ENCODE data around the gene CROCC2.
A peak's percentile ranks its signal among the peaks of the same experiment; 100 is the strongest.

CROCC2 gene

GRCh38 chr2:240999873-241000541 is 93.9 kb downstream of the CROCC2 start:
- Histone ChIP-seq H3K4me1 (ENCODE audit: control insufficient read depth, insufficient read depth, low read length) (peaks cover 40% of the 10 kb centered on the region), H3K27me3 (replicated peaks; ENCODE audit: control insufficient read depth, insufficient read depth, low read length) (no peaks in the 10 kb centered on the region), H3K9ac (ENCODE audit: low read length) (peak overlapping the region; percentile 88), H3K4me3 (ENCODE audit: low read length) (peak overlapping the region; percentile 87), H3K36me3 (ENCODE audit: control insufficient read depth, insufficient read depth, low read length, severe bottlenecking) (peaks cover 39% of the 10 kb centered on the region), H3K9me3 (ENCODE audit: control insufficient read depth, low read length) (peaks cover 18% of the 10 kb centered on the region)
- DNase-seq (ENCODE audit: low read depth), result no peak

GRCh38 chr2:241000831-241001321 is 94.7 kb downstream of the CROCC2 start:
- no peaks in the 10 kb centered on the region for H3K27me3 ChIP-seq (replicated peaks; ENCODE audit: control insufficient read depth, insufficient read depth, low read length)
- no peak for DNase-seq (ENCODE audit: low read depth)

GRCh38 chr2:241001413-241002274 is 95.5 kb downstream of the CROCC2 start:
- Histone ChIP-seq H3K4me1 (ENCODE audit: control insufficient read depth, insufficient read depth, low read length) (peaks cover 32% of the 10 kb centered on the region), H3K4me3 (ENCODE audit: low read length) (peak overlapping the region; percentile 87), H3K27me3 (replicated peaks; ENCODE audit: control insufficient read depth, insufficient read depth, low read length) (no peaks in the 10 kb centered on the region), H3K9ac (ENCODE audit: low read length) (peak overlapping the region; percentile 88), H3K36me3 (ENCODE audit: control insufficient read depth, insufficient read depth, low read length, severe bottlenecking) (peaks cover 50% of the 10 kb centered on the region), H3K9me3 (ENCODE audit: control insufficient read depth, low read length) (peaks cover 31% of the 10 kb centered on the region)
- DNase-seq (ENCODE audit: low read depth), result no peak

More at GRCh38 chr2:241000831-241001321, 94.7 kb downstream of the CROCC2 start:
- Histone ChIP-seq H3K4me1 (ENCODE audit: control insufficient read depth, insufficient read depth, low read length) (peaks cover 36% of the 10 kb centered on the region), H3K4me3 (ENCODE audit: low read length) (peak overlapping the region; percentile 87), H3K9me3 (ENCODE audit: control insufficient read depth, low read length) (peaks cover 26% of the 10 kb centered on the region), H3K9ac (ENCODE audit: low read length) (peak overlapping the region; percentile 88), H3K36me3 (ENCODE audit: control insufficient read depth, insufficient read depth, low read length, severe bottlenecking) (peaks cover 48% of the 10 kb centered on the region)

- Histone ChIP-seq H3K9ac (ENCODE audit: low read length) (no peak overlapping the region), H3K27me3 (replicated peaks; ENCODE audit: control insufficient read depth, insufficient read depth, low read length) (no peaks in the 10 kb centered on the region), H3K36me3 (ENCODE audit: control insufficient read depth, insufficient read depth, low read length, severe bottlenecking) (peaks cover 54% of the 10 kb centered on the region), H3K4me1 (ENCODE audit: control insufficient read depth, insufficient read depth, low read length) (peaks cover 24% of the 10 kb centered on the region), H3K4me3 (ENCODE audit: low read length) (no peak overlapping the region), H3K9me3 (ENCODE audit: control insufficient read depth, low read length) (peaks cover 31% of the 10 kb centered on the region)
- no peak for DNase-seq (ENCODE audit: low read depth)
Measured at GRCh38 chr2:241002275-241003046, 96.3 kb downstream of the CROCC2 start.

GRCh38 chr2:241003047-241003360 is 96.9 kb downstream of the CROCC2 start:
- Histone ChIP-seq H3K9ac (ENCODE audit: low read length) (no peak overlapping the region), H3K9me3 (ENCODE audit: control insufficient read depth, low read length) (peaks cover 31% of the 10 kb centered on the region), H3K4me3 (ENCODE audit: low read length) (no peak overlapping the region), H3K27me3 (replicated peaks; ENCODE audit: control insufficient read depth, insufficient read depth, low read length) (no peaks in the 10 kb centered on the region), H3K4me1 (ENCODE audit: control insufficient read depth, insufficient read depth, low read length) (peaks cover 18% of the 10 kb centered on the region), H3K36me3 (ENCODE audit: control insufficient read depth, insufficient read depth, low read length, severe bottlenecking) (peaks cover 54% of the 10 kb centered on the region)
- DNase-seq (ENCODE audit: low read depth), result no peak

GRCh38 chr2:241003369-241003768 is 97.2 kb downstream of the CROCC2 start:
- peaks cover 17% of the 10 kb centered on the region for H3K4me1 ChIP-seq (ENCODE audit: control insufficient read depth, insufficient read depth, low read length)
- DNase-seq (ENCODE audit: low read depth), result no peak

GRCh38 chr2:241003830-241004564 is 97.9 kb downstream of the CROCC2 start:
- no peak for DNase-seq (ENCODE audit: low read depth)
- Histone ChIP-seq H3K27me3 (replicated peaks; ENCODE audit: control insufficient read depth, insufficient read depth, low read length) (no peaks in the 10 kb centered on the region), H3K9me3 (ENCODE audit: control insufficient read depth, low read length) (peaks cover 31% of the 10 kb centered on the region), H3K36me3 (ENCODE audit: control insufficient read depth, insufficient read depth, low read length, severe bottlenecking) (peaks cover 54% of the 10 kb centered on the region), H3K4me3 (ENCODE audit: low read length) (no peak overlapping the region), H3K9ac (ENCODE audit: low read length) (no peak overlapping the region), H3K4me1 (ENCODE audit: control insufficient read depth, insufficient read depth, low read length) (peaks cover 17% of the 10 kb centered on the region)

More at GRCh38 chr2:241003369-241003768, 97.2 kb downstream of the CROCC2 start:
- Histone ChIP-seq H3K4me3 (ENCODE audit: low read length) (no peak overlapping the region), H3K27me3 (replicated peaks; ENCODE audit: control insufficient read depth, insufficient read depth, low read length) (no peaks in the 10 kb centered on the region), H3K36me3 (ENCODE audit: control insufficient read depth, insufficient read depth, low read length, severe bottlenecking) (peaks cover 54% of the 10 kb centered on the region), H3K9ac (ENCODE audit: low read length) (no peak overlapping the region), H3K9me3 (ENCODE audit: control insufficient read depth, low read length) (peaks cover 31% of the 10 kb centered on the region)

GRCh38 chr2:241005569-241005968 is 99.4 kb downstream of the CROCC2 start:
- no peak overlapping the region for H3K4me3 ChIP-seq (ENCODE audit: low read length)
- H3K9ac ChIP-seq (ENCODE audit: low read length), result no peak overlapping the region
- DNase-seq (ENCODE audit: low read depth), result no peak
- H3K27me3 ChIP-seq (replicated peaks; ENCODE audit: control insufficient read depth, insufficient read depth, low read length), result no peaks in the 10 kb centered on the region
- peaks cover 51% of the 10 kb centered on the region for H3K36me3 ChIP-seq (ENCODE audit: control insufficient read depth, insufficient read depth, low read length, severe bottlenecking)
- peaks cover 31% of the 10 kb centered on the region for H3K9me3 ChIP-seq (ENCODE audit: control insufficient read depth, low read length)
- H3K4me1 ChIP-seq (ENCODE audit: control insufficient read depth, insufficient read depth, low read length), result peaks cover 21% of the 10 kb centered on the region

- H3K36me3 ChIP-seq (ENCODE audit: control insufficient read depth, insufficient read depth, low read length, severe bottlenecking), result peaks cover 45% of the 10 kb centered on the region
- no peak for DNase-seq (ENCODE audit: low read depth)
- no peak overlapping the region for H3K4me3 ChIP-seq (ENCODE audit: low read length)
- peaks cover 31% of the 10 kb centered on the region for H3K9me3 ChIP-seq (ENCODE audit: control insufficient read depth, low read length)
- no peaks in the 10 kb centered on the region for H3K27me3 ChIP-seq (replicated peaks; ENCODE audit: control insufficient read depth, insufficient read depth, low read length)
- H3K4me1 ChIP-seq (ENCODE audit: control insufficient read depth, insufficient read depth, low read length), result peaks cover 23% of the 10 kb centered on the region
- H3K9ac ChIP-seq (ENCODE audit: low read length), result no peak overlapping the region
Measured at GRCh38 chr2:241006412-241006811, 100.3 kb downstream of the CROCC2 start.

GRCh38 chr2:241007111-241007510 is 101.0 kb downstream of the CROCC2 start:
- no peak for DNase-seq (ENCODE audit: low read depth)
- no peak overlapping the region for H3K9ac ChIP-seq (ENCODE audit: low read length)
- H3K4me3 ChIP-seq (ENCODE audit: low read length), result no peak overlapping the region
- H3K9me3 ChIP-seq (ENCODE audit: control insufficient read depth, low read length), result peaks cover 31% of the 10 kb centered on the region
- peaks cover 18% of the 10 kb centered on the region for H3K4me1 ChIP-seq (ENCODE audit: control insufficient read depth, insufficient read depth, low read length)
- H3K27me3 ChIP-seq (replicated peaks; ENCODE audit: control insufficient read depth, insufficient read depth, low read length), result no peaks in the 10 kb centered on the region
- H3K36me3 ChIP-seq (ENCODE audit: control insufficient read depth, insufficient read depth, low read length, severe bottlenecking), result peaks cover 38% of the 10 kb centered on the region

Measured in adipocyte (in vitro differentiated cells).